ENCODE results near the gene PANK2.

PANK2 gene

GRCh38 chr20:3910853-3911252, 21.7 kb downstream of the PANK2 start:
- Histone ChIP-seq H3K36me3 (ENCODE audit: control insufficient read depth in 1 of 2, insufficient read depth in 2 of 2, low read length in 2 of 2) (peaks cover 15 to 35% of the 10 kb centered on the region in 2 donors), H3K9me3 (ENCODE audit: control insufficient read depth in 1 of 2, low read length in 2 of 2) (no peaks in the 10 kb centered on the region), H3K4me1 (ENCODE audit: control insufficient read depth in 1 of 2, insufficient read depth in 2 of 2, low read length in 2 of 2) (peaks cover 14 to 19% of the 10 kb centered on the region in 2 donors), H3K27ac (ENCODE audit: low read depth, low read length) (no peak overlapping the region), H3K27me3 (ENCODE audit: control insufficient read depth in 1 of 2, insufficient read depth in 2 of 2, low read length in 2 of 2) (no peaks in the 10 kb centered on the region), H3K9ac (ENCODE audit: low read depth in 1 of 2, low read length in 2 of 2) (no peak overlapping the region), H3K4me3 (ENCODE audit: low read depth in 1 of 2, low read length in 2 of 2) (no peak overlapping the region)

- Histone ChIP-seq H3K9ac (ENCODE audit: low read depth in 1 of 2, low read length in 2 of 2) (no peak overlapping the region), H3K4me1 (ENCODE audit: control insufficient read depth in 1 of 2, insufficient read depth in 2 of 2, low read length in 2 of 2) (peaks cover 14 to 19% of the 10 kb centered on the region in 2 donors), H3K27me3 (ENCODE audit: control insufficient read depth in 1 of 2, insufficient read depth in 2 of 2, low read length in 2 of 2) (no peaks in the 10 kb centered on the region), H3K4me3 (ENCODE audit: low read depth in 1 of 2, low read length in 2 of 2) (no peak overlapping the region), H3K27ac (ENCODE audit: low read depth, low read length) (no peak overlapping the region), H3K9me3 (ENCODE audit: control insufficient read depth in 1 of 2, low read length in 2 of 2) (no peaks in the 10 kb centered on the region), H3K36me3 (ENCODE audit: control insufficient read depth in 1 of 2, insufficient read depth in 2 of 2, low read length in 2 of 2) (peaks cover 15 to 41% of the 10 kb centered on the region in 2 donors)
Observed at GRCh38 chr20:3911956-3912355, 22.8 kb downstream of the PANK2 start.

GRCh38 chr20:3914446-3914845, 25.3 kb downstream of the PANK2 start:
- no peaks in the 10 kb centered on the region for H3K27me3 ChIP-seq (ENCODE audit: control insufficient read depth in 1 of 2, insufficient read depth in 2 of 2, low read length in 2 of 2)
- no peak overlapping the region for H3K4me3 ChIP-seq (ENCODE audit: low read depth in 1 of 2, low read length in 2 of 2)
- peaks cover 8 to 41% of the 10 kb centered on the region in 2 donors for H3K36me3 ChIP-seq (ENCODE audit: control insufficient read depth in 1 of 2, insufficient read depth in 2 of 2, low read length in 2 of 2)
- no peak overlapping the region for H3K27ac ChIP-seq (ENCODE audit: low read depth, low read length)
- H3K9ac ChIP-seq (ENCODE audit: low read depth in 1 of 2, low read length in 2 of 2) = no peak overlapping the region
- H3K4me1 ChIP-seq (ENCODE audit: control insufficient read depth in 1 of 2, insufficient read depth in 2 of 2, low read length in 2 of 2) = peaks cover 15 to 19% of the 10 kb centered on the region in 2 donors
- no peaks in the 10 kb centered on the region for H3K9me3 ChIP-seq (ENCODE audit: control insufficient read depth in 1 of 2, low read length in 2 of 2)

GRCh38 chr20:3915691-3916090, 26.5 kb downstream of the PANK2 start:
- H3K9ac ChIP-seq (ENCODE audit: low read depth in 1 of 2, low read length in 2 of 2) = no peak overlapping the region
- H3K27me3 ChIP-seq (ENCODE audit: control insufficient read depth in 1 of 2, insufficient read depth in 2 of 2, low read length in 2 of 2) = no peaks in the 10 kb centered on the region
- H3K9me3 ChIP-seq (ENCODE audit: control insufficient read depth in 1 of 2, low read length in 2 of 2) = no peaks in the 10 kb centered on the region
- H3K4me1 ChIP-seq (ENCODE audit: control insufficient read depth in 1 of 2, insufficient read depth in 2 of 2, low read length in 2 of 2) = peaks cover 10 to 14% of the 10 kb centered on the region in 2 donors
- H3K4me3 ChIP-seq (ENCODE audit: low read depth in 1 of 2, low read length in 2 of 2) = no peak overlapping the region
- no peak overlapping the region for H3K27ac ChIP-seq (ENCODE audit: low read depth, low read length)
- peaks cover 8 to 40% of the 10 kb centered on the region in 2 donors for H3K36me3 ChIP-seq (ENCODE audit: control insufficient read depth in 1 of 2, insufficient read depth in 2 of 2, low read length in 2 of 2)

- H3K4me1 ChIP-seq (ENCODE audit: control insufficient read depth in 1 of 2, insufficient read depth in 2 of 2, low read length in 2 of 2) = peaks cover 5 to 8% of the 10 kb centered on the region in 2 donors
- H3K36me3 ChIP-seq (ENCODE audit: control insufficient read depth in 1 of 2, insufficient read depth in 2 of 2, low read length in 2 of 2) = peaks cover 8 to 44% of the 10 kb centered on the region in 2 donors
- H3K9ac ChIP-seq (ENCODE audit: low read depth in 1 of 2, low read length in 2 of 2) = no peak overlapping the region
- H3K9me3 ChIP-seq (ENCODE audit: control insufficient read depth in 1 of 2, low read length in 2 of 2) = no peaks in the 10 kb centered on the region
- H3K27me3 ChIP-seq (ENCODE audit: control insufficient read depth in 1 of 2, insufficient read depth in 2 of 2, low read length in 2 of 2) = no peaks in the 10 kb centered on the region
- H3K4me3 ChIP-seq (ENCODE audit: low read depth in 1 of 2, low read length in 2 of 2) = no peak overlapping the region
- H3K27ac ChIP-seq (ENCODE audit: low read depth, low read length) = no peak overlapping the region
Observed at GRCh38 chr20:3916364-3916763, 27.2 kb downstream of the PANK2 start.

- peaks cover 17 to 66% of the 10 kb centered on the region in 2 donors for H3K36me3 ChIP-seq (ENCODE audit: control insufficient read depth in 1 of 2, insufficient read depth in 2 of 2, low read length in 2 of 2)
Observed at GRCh38 chr20:3919352-3919751, 30.2 kb downstream of the PANK2 start.

GRCh38 chr20:3922223-3922982, 33.2 kb downstream of the PANK2 start:
- H3K4me3 ChIP-seq (ENCODE audit: low read depth in 1 of 2, low read length in 2 of 2) = no peak overlapping the region
- no peak overlapping the region for H3K27ac ChIP-seq (ENCODE audit: low read depth, low read length)
- H3K4me1 ChIP-seq (ENCODE audit: control insufficient read depth in 1 of 2, insufficient read depth in 2 of 2, low read length in 2 of 2) = peaks cover 9 to 20% of the 10 kb centered on the region in 2 donors
- H3K36me3 ChIP-seq (ENCODE audit: control insufficient read depth in 1 of 2, insufficient read depth in 2 of 2, low read length in 2 of 2) = peaks cover 27 to 66% of the 10 kb centered on the region in 2 donors
- no peak overlapping the region for H3K9ac ChIP-seq (ENCODE audit: low read depth in 1 of 2, low read length in 2 of 2)
- H3K9me3 ChIP-seq (ENCODE audit: control insufficient read depth in 1 of 2, low read length in 2 of 2) = no peaks in the 10 kb centered on the region
- no peaks in the 10 kb centered on the region for H3K27me3 ChIP-seq (ENCODE audit: control insufficient read depth in 1 of 2, insufficient read depth in 2 of 2, low read length in 2 of 2)

More at GRCh38 chr20:3919352-3919751, 30.2 kb downstream of the PANK2 start:
- Histone ChIP-seq H3K4me1 (ENCODE audit: control insufficient read depth in 1 of 2, insufficient read depth in 2 of 2, low read length in 2 of 2) (peaks cover 9 to 19% of the 10 kb centered on the region in 2 donors), H3K27me3 (ENCODE audit: control insufficient read depth in 1 of 2, insufficient read depth in 2 of 2, low read length in 2 of 2) (no peaks in the 10 kb centered on the region), H3K9me3 (ENCODE audit: control insufficient read depth in 1 of 2, low read length in 2 of 2) (no peaks in the 10 kb centered on the region), H3K27ac (ENCODE audit: low read depth, low read length) (no peak overlapping the region), H3K9ac (ENCODE audit: low read depth in 1 of 2, low read length in 2 of 2) (no peak overlapping the region), H3K4me3 (ENCODE audit: low read depth in 1 of 2, low read length in 2 of 2) (no peak overlapping the region)

GRCh38 chr20:3922983-3923339, 33.8 kb downstream of the PANK2 start:
- Histone ChIP-seq H3K36me3 (ENCODE audit: control insufficient read depth in 1 of 2, insufficient read depth in 2 of 2, low read length in 2 of 2) (peaks cover 27 to 65% of the 10 kb centered on the region in 2 donors), H3K4me3 (ENCODE audit: low read depth in 1 of 2, low read length in 2 of 2) (no peak overlapping the region), H3K9ac (ENCODE audit: low read depth in 1 of 2, low read length in 2 of 2) (no peak overlapping the region), H3K27me3 (ENCODE audit: control insufficient read depth in 1 of 2, insufficient read depth in 2 of 2, low read length in 2 of 2) (no peaks in the 10 kb centered on the region), H3K9me3 (ENCODE audit: control insufficient read depth in 1 of 2, low read length in 2 of 2) (no peaks in the 10 kb centered on the region), H3K27ac (ENCODE audit: low read depth, low read length) (no peak overlapping the region), H3K4me1 (ENCODE audit: control insufficient read depth in 1 of 2, insufficient read depth in 2 of 2, low read length in 2 of 2) (peaks cover 9 to 25% of the 10 kb centered on the region in 2 donors)

- no peak overlapping the region for H3K27ac ChIP-seq (ENCODE audit: low read depth, low read length)
- H3K27me3 ChIP-seq (ENCODE audit: control insufficient read depth in 1 of 2, insufficient read depth in 2 of 2, low read length in 2 of 2) = no peaks in the 10 kb centered on the region
- H3K9ac ChIP-seq (ENCODE audit: low read depth in 1 of 2, low read length in 2 of 2) = no peak overlapping the region
- H3K4me1 ChIP-seq (ENCODE audit: control insufficient read depth in 1 of 2, insufficient read depth in 2 of 2, low read length in 2 of 2) = peaks cover 9 to 28% of the 10 kb centered on the region in 2 donors
- peaks cover 22 to 57% of the 10 kb centered on the region in 2 donors for H3K36me3 ChIP-seq (ENCODE audit: control insufficient read depth in 1 of 2, insufficient read depth in 2 of 2, low read length in 2 of 2)
- no peaks in the 10 kb centered on the region for H3K9me3 ChIP-seq (ENCODE audit: control insufficient read depth in 1 of 2, low read length in 2 of 2)
- no peak overlapping the region for H3K4me3 ChIP-seq (ENCODE audit: low read depth in 1 of 2, low read length in 2 of 2)
Observed at GRCh38 chr20:3923818-3924217, 34.6 kb downstream of the PANK2 start.

GRCh38 chr20:3924304-3925112, 35.3 kb downstream of the PANK2 start:
- Histone ChIP-seq H3K9me3 (ENCODE audit: control insufficient read depth in 1 of 2, low read length in 2 of 2) (no peaks in the 10 kb centered on the region), H3K9ac (ENCODE audit: low read depth in 1 of 2, low read length in 2 of 2) (no peak overlapping the region), H3K27ac (ENCODE audit: low read depth, low read length) (no peak overlapping the region), H3K4me3 (ENCODE audit: low read depth in 1 of 2, low read length in 2 of 2) (no peak overlapping the region), H3K27me3 (ENCODE audit: control insufficient read depth in 1 of 2, insufficient read depth in 2 of 2, low read length in 2 of 2) (no peaks in the 10 kb centered on the region), H3K36me3 (ENCODE audit: control insufficient read depth in 1 of 2, insufficient read depth in 2 of 2, low read length in 2 of 2) (peaks cover 22 to 54% of the 10 kb centered on the region in 2 donors), H3K4me1 (ENCODE audit: control insufficient read depth in 1 of 2, insufficient read depth in 2 of 2, low read length in 2 of 2) (peaks cover 9 to 26% of the 10 kb centered on the region in 2 donors)

Measured in duodenal mucosa (tissue), 2 donors.